ENCODE measurements around the gene CPNE6. TPM values are rescaled to one million over a fixed set of nuclear protein-coding genes. Genes with fewer than 3 reads are reported as not detected.

Gene CPNE6
- total RNA-seq, 1 donor from 2014 or later, result not detected

GRCh38 chr14:24051176-24051788 is 20.1 kb upstream of the CPNE6 start:
- Mint-ChIP-seq H3K27ac (peak overlapping the region; percentile 48), H3K4me1 (peaks cover 13% of the 10 kb centered on the region), H3K36me3 (no peaks in the 10 kb centered on the region), H3K27me3 (ENCODE audit: insufficient read depth, low read depth) (peaks cover 8% of the 10 kb centered on the region), H3K9me3 (no peaks in the 10 kb centered on the region), H3K4me3 (peak overlapping the region; percentile 84)
- Histone ChIP-seq H3K27ac (no peak overlapping the region), H3K4me1 (peaks cover 6% of the 10 kb centered on the region), H3K27me3 (peaks cover 3% of the 10 kb centered on the region), H3F3A (ENCODE audit: low read depth) (peaks cover 5% of the 10 kb centered on the region), H3K4me3 (peak overlapping the region; percentile 77), H3K9me3 (ENCODE audit: low read depth) (no peaks in the 10 kb centered on the region), H3K36me3 (no peaks in the 10 kb centered on the region), H4K20me1 (ENCODE audit: low read depth) (no peaks in the 10 kb centered on the region), H3K79me2 (ENCODE audit: low read depth) (no peaks in the 10 kb centered on the region), H2AFZ (replicated peaks) (peak overlapping the region; percentile 99), H3K9ac (no peak overlapping the region), H3K4me2 (peak overlapping the region; percentile 99)
- DNase-seq (ENCODE audit: low spot score), result no peak
- TF ChIP-seq, protein P1, sequence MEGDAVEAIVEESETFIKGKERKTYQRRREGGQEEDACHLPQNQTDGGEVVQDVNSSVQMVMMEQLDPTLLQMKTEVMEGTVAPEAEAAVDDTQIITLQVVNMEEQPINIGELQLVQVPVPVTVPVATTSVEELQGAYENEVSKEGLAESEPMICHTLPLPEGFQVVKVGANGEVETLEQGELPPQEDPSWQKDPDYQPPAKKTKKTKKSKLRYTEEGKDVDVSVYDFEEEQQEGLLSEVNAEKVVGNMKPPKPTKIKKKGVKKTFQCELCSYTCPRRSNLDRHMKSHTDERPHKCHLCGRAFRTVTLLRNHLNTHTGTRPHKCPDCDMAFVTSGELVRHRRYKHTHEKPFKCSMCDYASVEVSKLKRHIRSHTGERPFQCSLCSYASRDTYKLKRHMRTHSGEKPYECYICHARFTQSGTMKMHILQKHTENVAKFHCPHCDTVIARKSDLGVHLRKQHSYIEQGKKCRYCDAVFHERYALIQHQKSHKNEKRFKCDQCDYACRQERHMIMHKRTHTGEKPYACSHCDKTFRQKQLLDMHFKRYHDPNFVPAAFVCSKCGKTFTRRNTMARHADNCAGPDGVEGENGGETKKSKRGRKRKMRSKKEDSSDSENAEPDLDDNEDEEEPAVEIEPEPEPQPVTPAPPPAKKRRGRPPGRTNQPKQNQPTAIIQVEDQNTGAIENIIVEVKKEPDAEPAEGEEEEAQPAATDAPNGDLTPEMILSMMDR (IDR thresholded peaks at IDR 0.05), result no peak
- TF ChIP-seq EZH2phosphoT487 (IDR thresholded peaks at IDR 0.05) (no peak), EZH2 (IDR thresholded peaks at IDR 0.05) (no peak)

- H3K4me2 ChIP-seq, result peak within 1 kb of the TSS; percentile 99
- no peaks in the 10 kb centered on the region for H3K9me3 ChIP-seq (ENCODE audit: low read depth)
- no peaks in the 10 kb centered on the region for H4K20me1 ChIP-seq (ENCODE audit: low read depth)
- no peaks in the 10 kb centered on the region for H3K9me3 Mint-ChIP-seq
- H3K36me3 ChIP-seq, result no peaks in the 10 kb centered on the region
- peaks cover 13% of the 10 kb centered on the region for H3K4me1 Mint-ChIP-seq
- peak within 1 kb of the TSS; percentile 77 for H3K4me3 ChIP-seq
- H3K27me3 Mint-ChIP-seq (ENCODE audit: insufficient read depth, low read depth), result peaks cover 7% of the 10 kb centered on the region
- TF ChIP-seq, protein P1 (IDR thresholded peaks at IDR 0.05), result no peak
- no peak for TF ChIP-seq EZH2phosphoT487 (IDR thresholded peaks at IDR 0.05)
- peaks cover 6% of the 10 kb centered on the region for H3K4me1 ChIP-seq
- no peak within 1 kb of the TSS for H3K9ac ChIP-seq
- H3K27me3 ChIP-seq, result peaks cover 3% of the 10 kb centered on the region
- H3K79me2 ChIP-seq (ENCODE audit: low read depth), result no peaks in the 10 kb centered on the region
- peak within 1 kb of the TSS; percentile 99 for H2AFZ ChIP-seq (replicated peaks)
- DNase-seq (ENCODE audit: low spot score), result peak; percentile 91
- H3K36me3 Mint-ChIP-seq, result no peaks in the 10 kb centered on the region
- H3K4me3 Mint-ChIP-seq, result peak within 1 kb of the TSS; percentile 84
- H3K27ac ChIP-seq, result no peak within 1 kb of the TSS
- H3F3A ChIP-seq (ENCODE audit: low read depth), result peaks cover 5% of the 10 kb centered on the region
- peak within 1 kb of the TSS; percentile 48 for H3K27ac Mint-ChIP-seq
Measured at GRCh38 chr14:24051789-24052655, 19.3 kb upstream of the CPNE6 start, which contains the start of gene CARMIL3. Gene CARMIL3 (plus strand): TSS chr14:24052009. CDS start chr14:24052154, 145 bp downstream.

- Histone ChIP-seq H3K4me3 (peak overlapping the region; percentile 77), H3K79me2 (ENCODE audit: low read depth) (no peaks in the 10 kb centered on the region), H3K4me1 (peaks cover 6% of the 10 kb centered on the region), H3F3A (ENCODE audit: low read depth) (peaks cover 5% of the 10 kb centered on the region), H3K27ac (no peak overlapping the region), H3K36me3 (no peaks in the 10 kb centered on the region), H2AFZ (replicated peaks) (peak overlapping the region; percentile 99), H4K20me1 (ENCODE audit: low read depth) (no peaks in the 10 kb centered on the region), H3K9ac (no peak overlapping the region), H3K27me3 (peaks cover 3% of the 10 kb centered on the region), H3K4me2 (peak overlapping the region; percentile 99), H3K9me3 (ENCODE audit: low read depth) (no peaks in the 10 kb centered on the region)
- TF ChIP-seq EZH2phosphoT487 (IDR thresholded peaks at IDR 0.05) (no peak), EZH2 (IDR thresholded peaks at IDR 0.05) (no peak)
- TF ChIP-seq, protein P1 (IDR thresholded peaks at IDR 0.05), result no peak
- Mint-ChIP-seq H3K9me3 (no peaks in the 10 kb centered on the region), H3K27ac (no peak overlapping the region), H3K36me3 (no peaks in the 10 kb centered on the region), H3K4me1 (peaks cover 13% of the 10 kb centered on the region), H3K4me3 (peak overlapping the region; percentile 81), H3K27me3 (ENCODE audit: insufficient read depth, low read depth) (peaks cover 7% of the 10 kb centered on the region)
- DNase-seq (ENCODE audit: low spot score), result no peak
Measured at GRCh38 chr14:24052656-24053547, 18.5 kb upstream of the CPNE6 start.
